ENCODE results near the gene BAG3. TPM values are rescaled to one million over a fixed set of nuclear protein-coding genes. Genes with fewer than 3 reads are reported as not detected.
"Not testable (repeated sequence)": the region's sequence is repeated elsewhere in the genome, so short reads cannot be mapped to it uniquely, and the experiment has no call there.

BAG3 gene
- total RNA-seq, 1 donor from 2014 or later, result 12.7 TPM

- no peak for DNase-seq (ENCODE audit: low read depth, low spot score)
These were observed 10.8 kb upstream of the BAG3 start for GRCh38 chr10:119640384-119640783.

DNA sequence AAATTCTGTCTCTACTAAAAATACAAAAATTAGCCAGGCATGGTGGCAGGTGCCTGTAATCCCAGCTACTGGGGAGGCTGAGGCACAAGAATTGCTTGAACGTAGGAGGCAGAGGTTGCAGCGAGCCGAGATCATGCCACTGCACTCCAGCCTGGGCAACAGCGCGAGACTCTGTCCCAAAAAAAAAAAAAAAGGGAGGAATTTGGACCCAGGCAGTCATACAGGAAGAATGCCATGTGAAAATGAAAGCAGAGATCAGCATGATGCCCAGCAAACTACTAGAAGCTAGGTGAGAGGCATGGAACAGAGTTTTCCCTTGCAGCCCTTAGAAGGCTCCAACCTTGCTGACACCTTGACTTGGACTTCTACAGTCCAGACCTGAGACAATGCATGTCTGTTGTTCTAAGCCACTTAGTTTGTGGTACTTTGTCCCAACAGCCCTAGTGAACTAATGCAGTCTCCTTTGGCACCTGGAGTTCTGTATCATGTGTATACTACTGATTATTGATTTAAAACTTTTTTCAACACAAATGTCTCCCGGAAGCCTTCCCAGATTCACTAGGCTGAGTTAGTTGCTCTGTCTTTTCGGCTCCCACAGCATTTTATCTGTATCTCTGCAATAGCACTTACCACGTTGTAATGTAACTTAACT, 10.2 kb upstream of the BAG3 start:
- DNase-seq (ENCODE audit: low read depth, low spot score), result no peak

DNA sequence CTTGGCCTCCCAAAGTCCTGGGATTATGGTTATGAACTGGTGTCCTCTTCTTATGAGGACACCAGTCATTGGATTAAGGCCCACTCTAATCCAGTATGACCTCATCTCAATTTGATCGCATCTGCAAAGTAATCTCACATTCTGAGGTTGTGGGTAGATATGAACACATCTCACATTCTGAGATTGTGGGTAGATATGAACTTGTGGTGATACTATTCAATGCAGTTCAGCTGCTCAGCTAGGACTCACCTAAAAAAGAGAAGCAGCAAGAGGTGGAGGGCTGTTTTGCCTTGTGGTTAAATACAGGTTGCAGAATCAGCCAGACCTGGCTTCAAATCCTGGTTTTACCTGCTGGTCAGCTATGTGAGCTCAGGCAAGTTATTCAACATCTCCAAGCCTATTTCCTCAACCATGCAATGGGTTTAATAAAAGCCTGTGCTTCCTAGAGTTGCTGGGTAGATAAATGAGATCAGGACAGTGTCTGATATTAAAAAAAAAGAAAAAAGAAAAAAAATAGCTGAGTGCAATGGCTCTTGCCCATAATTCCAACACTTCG, 8.5 kb upstream of the BAG3 start:
- no peak for DNase-seq (ENCODE audit: low read depth, low spot score)

DNA sequence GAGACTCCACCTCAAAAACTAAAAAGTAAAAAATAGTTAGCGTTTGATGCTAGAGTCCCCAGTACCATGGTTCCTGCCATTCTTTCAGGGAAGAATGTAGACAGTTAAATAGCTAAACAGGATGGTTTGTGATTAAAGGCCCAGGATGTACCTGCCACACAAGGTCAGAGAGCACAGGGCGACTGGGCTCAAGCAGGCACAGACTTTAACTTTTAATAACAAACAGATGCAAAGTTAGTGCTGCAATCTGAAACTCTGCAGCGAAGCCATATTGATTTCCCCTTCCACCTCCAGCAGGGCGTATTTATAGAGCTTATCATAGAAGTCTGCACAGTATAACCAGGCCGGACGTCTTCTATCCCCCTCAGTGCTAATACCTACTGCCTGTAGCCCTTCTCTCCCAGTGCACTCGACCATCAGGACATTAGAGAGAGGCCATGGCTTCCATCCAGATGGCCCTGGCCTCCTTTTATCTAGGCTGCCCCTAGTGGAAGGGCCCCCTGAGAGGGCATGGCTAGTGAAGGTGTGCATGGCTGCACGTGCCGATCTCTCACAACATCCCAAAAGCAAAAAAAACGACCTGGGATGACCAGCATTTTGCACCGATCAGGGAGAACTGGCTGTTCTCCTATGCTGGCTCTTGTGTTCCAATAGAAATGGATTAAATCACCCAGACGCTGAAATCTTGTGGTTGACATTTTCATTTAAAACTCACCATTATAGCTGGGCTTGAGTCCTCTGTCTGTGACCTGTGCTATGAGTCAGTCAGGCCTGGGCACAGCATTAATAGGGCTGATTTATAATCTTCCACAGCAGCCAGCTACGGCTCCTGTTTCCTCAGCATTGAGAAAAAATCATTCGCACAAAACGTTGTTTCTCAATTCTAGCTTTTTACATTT, 7.6 kb upstream of the BAG3 start:
- no peak for DNase-seq (ENCODE audit: low read depth, low spot score)

GRCh38 chr10:119644205-119644814, 6.9 kb upstream of the BAG3 start:
- DNase-seq (ENCODE audit: low read depth, low spot score), result no peak

DNA sequence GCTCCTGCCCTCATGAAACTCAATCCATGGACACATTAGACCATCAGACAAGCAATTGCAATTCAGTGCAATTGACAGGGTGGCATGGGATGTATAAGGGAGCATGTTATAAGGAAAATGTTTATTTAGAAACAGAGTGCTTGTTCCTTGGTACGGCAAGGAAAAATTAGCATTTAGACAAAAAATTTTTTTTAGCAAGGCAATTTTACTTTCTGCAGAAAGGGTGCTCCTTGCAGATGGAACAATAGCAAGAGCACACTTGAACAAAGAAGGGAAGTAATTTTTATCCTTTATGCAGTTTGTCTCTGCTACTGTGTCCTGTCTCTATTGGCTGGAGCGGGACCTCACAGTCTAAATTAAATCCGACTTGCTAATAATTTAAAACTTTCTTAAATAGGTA, 6.2 kb upstream of the BAG3 start:
- DNase-seq (ENCODE audit: low read depth, low spot score), result no peak

DNA sequence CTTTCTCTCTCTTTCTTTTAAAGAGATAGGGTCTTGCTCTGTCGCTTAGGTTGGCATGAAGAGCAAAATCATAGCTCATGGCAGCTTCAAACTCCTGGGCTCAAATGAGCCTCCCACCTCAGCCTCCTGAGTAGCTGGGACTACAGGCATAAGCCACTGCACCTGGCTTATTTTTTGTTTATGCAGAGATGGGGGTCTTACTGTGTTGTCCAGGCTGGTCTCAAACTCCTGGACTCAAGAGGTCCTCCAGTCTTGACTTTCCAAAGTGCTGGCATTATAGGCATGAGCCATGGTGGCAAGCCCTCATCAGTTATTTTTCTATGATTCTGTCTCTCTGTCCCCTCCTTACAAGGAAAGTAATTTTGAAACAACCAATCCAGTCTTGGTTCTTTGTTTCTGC, 1.1 kb upstream of the BAG3 start:
- no peak for DNase-seq (ENCODE audit: low read depth, low spot score)

DNA sequence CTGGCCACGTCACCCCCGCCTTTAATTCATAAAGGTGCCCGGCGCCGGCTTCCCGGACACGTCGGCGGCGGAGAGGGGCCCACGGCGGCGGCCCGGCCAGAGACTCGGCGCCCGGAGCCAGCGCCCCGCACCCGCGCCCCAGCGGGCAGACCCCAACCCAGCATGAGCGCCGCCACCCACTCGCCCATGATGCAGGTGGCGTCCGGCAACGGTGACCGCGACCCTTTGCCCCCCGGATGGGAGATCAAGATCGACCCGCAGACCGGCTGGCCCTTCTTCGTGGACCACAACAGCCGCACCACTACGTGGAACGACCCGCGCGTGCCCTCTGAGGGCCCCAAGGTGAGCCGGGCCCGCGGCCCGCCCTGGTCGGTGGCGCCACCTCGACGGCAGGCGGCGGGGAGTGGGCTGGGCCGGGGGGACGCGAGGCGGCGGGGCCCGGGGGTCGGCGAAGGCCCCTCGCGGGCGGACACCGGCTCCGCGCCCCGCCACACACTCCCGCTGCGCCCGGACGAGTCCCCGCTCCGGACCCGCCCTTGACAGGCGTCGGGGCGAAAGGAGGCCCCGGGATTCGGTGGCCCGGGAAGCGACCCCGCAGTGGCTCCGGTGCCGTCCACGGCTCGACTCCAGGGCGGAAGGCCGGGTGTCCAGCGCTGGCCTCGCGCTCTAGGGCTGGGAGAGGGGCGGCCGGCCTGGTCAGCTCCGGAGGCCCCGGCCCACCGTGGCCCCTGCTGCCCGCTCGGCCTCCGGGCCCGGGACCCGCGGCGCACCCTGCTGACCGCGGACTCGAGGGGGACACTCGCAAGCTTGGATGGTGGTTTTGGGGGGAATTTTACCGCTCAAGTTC, 557 bp downstream of the BAG3 start:
- DNase-seq (ENCODE audit: low read depth, low spot score), result no peak

DNA sequence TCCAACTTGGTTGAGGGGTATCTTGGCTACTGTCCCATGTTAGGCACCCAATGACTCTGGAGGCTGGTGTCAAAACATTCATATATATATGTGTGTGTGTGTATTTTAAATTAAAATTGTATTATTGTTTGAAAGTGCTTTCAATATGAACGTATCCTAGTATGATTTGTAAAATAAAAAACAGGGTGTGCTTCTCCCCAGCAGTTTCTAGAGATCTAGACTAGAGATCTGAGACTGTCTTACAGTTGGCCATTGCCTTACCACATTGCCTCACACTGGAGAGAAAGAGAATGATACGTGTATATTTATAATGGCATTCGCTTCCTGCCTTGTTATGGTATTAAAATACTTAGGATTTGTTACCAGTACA, 1.2 kb downstream of the BAG3 start:
- DNase-seq (ENCODE audit: low read depth, low spot score), result no peak

DNA sequence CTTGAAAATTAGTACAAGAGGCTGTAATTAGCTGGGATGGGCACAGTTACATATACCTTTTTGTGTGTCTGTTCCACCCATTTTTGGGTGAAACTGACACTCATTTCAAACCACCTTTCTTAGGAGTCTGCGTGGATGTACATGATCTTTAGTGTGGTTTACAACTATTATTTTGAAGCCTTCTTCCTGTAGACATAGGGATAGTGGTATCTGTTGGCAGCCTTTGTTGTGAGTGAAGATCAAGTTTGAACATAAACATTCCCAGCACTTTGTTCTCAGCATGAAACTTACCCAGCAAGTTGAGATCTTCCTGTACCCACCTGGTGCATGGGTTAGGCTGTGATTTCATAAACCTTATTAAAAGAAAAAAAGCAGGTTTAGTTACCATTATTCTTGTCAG, 2.0 kb downstream of the BAG3 start:
- DNase-seq (ENCODE audit: low read depth, low spot score), result no peak

DNA sequence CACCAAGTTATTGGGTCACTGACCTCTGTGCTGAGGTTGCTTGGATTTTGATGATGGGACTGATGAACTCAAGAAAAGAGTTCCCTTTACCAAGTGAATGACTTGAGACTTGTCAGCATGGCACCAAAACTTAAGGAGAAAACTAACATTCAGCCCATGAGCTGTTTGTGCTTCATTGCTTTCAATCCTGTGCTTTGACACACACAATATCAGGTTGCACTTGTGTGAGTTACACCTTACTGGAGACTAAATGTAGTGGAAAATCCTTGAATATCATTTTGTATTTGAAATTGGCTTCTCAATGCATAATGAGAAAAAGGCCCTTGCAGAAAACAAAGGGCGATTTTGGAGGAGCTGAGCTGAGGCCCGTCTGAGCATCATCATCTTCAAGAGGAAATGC, 2.7 kb downstream of the BAG3 start:
- DNase-seq (ENCODE audit: low read depth, low spot score), result no peak

DNA sequence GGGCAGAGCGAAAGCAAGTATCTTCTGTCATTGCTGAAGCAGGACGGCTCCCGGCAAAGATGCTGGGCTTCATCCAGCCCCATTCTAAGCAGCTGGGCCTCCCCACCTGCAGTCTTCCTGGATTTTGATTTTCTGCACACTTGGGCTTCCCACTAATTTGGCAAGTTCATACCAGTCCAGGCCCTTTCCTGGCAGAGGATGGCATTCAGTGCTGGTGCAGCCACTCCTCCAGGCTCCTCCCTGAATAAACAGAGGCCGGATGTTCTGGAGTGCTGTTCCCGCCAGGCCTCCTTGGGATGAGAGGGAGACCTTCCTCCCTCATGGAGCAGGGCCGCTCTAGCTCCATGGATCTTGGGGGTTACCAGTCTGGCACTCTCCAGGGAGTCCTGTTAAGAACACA, 3.4 kb downstream of the BAG3 start:
- DNase-seq (ENCODE audit: low read depth, low spot score), result no peak

- DNase-seq (ENCODE audit: low read depth, low spot score), result no peak
These were observed 4.4 kb downstream of the BAG3 start for GRCh38 chr10:119655566-119656001.

DNA sequence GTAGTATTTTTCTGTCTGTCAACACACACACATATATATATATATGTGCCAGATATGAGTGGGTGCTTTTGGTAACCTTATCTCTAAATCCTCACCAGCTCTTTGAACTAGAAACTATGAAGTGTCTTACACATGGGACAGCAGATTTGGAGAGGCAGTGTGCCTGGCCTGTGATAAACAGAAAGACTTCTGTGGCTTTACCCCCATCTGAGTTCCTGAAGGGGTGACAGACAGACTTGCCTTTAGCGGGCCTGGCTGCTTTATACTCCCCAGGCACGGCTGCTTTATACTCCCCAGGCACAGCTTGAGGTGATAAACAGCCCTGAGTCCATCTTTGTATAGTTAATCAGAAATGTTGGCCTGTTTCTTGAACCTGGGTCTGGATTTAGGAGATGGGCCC, 5.6 kb downstream of the BAG3 start:
- no peak for DNase-seq (ENCODE audit: low read depth, low spot score)

DNA sequence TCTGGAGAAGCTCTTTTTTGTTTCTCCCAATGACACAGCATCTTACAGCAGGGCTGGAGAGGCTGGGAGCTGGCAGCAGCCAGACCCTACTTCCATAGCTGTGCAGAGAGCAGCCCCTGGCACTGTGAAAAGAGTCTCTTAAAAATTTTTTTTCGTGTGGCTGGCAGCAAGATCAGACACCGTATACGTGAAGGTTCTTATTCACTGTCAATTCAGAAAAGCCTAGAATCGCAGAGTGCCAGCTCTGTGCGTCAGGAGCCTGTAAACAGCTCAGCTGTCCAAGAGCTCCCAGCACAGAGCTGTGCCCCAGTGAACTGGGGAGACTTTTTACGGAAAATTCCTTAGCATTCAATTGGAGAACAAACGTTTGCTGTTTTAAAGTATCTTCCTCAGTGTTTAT, 6.5 kb downstream of the BAG3 start:
- DNase-seq (ENCODE audit: low read depth, low spot score), result no peak

DNA sequence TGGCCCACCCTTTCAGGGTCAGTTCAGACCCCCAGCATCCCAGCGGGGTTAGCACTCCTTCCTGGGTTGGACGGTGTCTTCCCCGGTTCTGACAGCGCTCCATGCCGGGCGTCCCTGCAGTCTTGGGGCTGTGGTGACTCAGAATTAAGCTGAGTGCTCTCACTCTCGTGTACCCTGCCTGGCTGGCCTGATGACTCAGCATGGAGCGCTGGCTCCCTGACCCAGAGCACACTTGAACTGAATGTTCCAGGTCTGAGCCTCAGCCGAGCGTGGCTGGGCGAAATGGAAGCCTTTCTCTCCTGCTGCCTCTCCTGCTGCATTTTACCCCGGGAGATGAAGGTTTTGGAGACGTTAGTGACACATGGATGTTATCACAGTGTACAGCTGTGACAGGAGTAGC, 7.1 kb downstream of the BAG3 start:
- peak; percentile 72 for DNase-seq (ENCODE audit: low read depth, low spot score)

GRCh38 chr10:119659951-119660350, 8.8 kb downstream of the BAG3 start:
- DNase-seq (ENCODE audit: low read depth, low spot score), result no peak

- DNase-seq (ENCODE audit: low read depth, low spot score), result not testable (repeated sequence)
These were observed 11.0 kb downstream of the BAG3 start for GRCh38 chr10:119662076-119662605.

DNA sequence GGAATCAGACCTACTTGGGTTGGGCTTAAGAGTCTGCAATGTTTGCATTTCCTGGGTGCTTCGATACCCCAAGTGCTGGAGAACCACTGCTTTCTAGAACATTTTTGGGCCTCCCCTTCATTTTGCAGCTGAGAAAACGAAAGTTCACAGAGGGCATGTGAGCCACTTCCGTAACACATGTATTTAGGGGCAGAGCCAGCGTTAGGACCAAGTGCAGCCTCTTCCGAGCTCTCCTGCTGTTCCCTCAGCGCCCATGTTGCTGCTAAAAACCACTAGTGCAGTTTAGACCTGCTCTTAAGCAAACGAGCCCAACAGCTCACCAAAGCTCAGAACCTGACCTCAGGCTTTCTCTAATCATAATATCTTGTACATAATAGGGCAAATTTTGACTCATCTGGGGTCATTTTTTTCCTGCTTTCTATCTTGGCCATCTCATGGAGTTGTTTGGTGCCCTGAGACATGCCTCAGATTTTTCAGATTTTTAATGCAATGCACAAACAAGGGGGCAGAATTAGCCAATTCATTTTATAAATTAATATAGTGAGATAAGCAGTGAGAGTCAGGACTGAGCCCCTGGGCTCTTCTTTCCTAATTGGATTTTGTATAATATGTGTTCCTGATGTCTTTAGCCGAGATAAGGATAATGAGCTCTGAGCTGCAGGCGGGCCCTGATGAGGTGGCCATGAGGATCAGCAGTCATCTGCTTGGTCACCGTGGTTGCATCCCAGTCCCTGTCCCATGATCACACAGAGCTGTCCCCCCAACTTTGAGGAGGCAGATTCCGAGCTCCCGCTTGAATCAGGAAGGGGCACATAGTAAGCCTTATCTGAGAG, 12.9 kb downstream of the BAG3 start:
- DNase-seq (ENCODE audit: low read depth, low spot score), result no peak
